Activated T-cell treated with anti-CD3 and anti-CD28 coated beads, Interleukin-2, amount 50 U/mL, for 1 hour (primary cell): ENCODE results near the gene ATG4D.

Experiments used
- DNase-seq: peaks from one replicate; pipeline ENCODE4 v3.0.0-alpha.2; 2020

Gene ATG4D

DNA sequence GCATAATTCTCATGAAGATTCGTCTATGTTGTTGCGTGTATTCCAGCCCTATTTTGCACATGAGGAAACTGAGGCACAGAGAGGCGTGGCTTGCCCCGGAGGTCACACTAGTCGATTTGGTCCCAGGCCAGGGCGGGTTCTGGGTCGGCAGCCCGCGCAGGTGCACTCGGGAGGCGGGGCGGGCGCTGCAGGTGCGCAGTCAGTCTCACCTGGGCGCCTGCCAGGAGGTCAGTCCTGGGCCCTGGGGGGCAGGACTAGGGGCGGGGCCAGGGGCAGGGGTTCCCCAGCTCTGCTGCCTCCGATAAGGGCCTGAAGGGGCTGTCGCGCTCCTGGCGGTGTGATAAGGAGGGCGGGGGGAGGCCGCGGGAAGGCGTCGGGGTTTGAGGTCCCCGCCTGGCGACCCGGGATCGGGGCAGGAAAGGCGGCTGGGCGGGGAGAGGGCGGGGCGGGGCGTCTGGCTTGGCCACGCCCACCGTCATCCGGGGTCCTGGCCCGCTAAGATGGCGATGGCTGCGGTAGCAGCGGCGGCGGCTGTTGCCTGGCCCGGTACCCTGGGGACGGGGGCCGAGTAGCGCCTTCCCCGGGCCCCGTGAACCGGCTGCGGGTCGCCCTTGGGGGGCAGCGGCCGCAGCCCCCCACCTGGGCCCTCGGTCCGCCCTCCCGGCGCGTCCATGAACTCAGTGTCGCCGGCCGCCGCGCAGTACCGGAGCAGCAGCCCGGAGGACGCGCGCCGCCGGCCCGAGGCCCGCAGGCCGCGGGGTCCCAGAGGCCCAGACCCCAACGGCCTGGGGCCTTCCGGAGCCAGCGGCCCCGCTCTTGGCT lies at the start of gene ATG4D:
Gene ATG4D, plus strand, starts transcription at position 485 of the 822 bp plus-strand sequence. Its CDS starts 187 bp downstream, at position 672.
- DNase-seq, result peak; percentile 85

DNA sequence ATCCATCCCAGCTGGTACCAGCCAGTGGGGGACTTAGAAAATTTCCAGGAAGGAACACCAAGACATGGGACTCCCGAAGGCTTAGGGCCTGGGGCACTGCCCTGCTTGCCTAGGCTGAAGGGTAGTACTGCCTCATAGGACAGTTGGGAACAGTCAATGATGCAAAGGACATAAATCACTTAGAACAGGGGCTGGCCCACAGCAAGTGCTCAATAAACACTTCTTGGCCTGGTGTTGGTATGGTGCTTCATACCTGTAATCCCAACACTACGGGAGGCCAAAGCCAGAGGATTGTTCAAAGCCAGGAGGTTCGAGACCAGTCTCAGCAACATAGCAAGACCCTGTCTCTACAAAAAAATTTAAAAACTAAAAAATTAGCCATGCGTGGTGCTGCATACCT lies 46.3 kb upstream of the ATG4D start:
- DNase-seq, result no peak

DNA sequence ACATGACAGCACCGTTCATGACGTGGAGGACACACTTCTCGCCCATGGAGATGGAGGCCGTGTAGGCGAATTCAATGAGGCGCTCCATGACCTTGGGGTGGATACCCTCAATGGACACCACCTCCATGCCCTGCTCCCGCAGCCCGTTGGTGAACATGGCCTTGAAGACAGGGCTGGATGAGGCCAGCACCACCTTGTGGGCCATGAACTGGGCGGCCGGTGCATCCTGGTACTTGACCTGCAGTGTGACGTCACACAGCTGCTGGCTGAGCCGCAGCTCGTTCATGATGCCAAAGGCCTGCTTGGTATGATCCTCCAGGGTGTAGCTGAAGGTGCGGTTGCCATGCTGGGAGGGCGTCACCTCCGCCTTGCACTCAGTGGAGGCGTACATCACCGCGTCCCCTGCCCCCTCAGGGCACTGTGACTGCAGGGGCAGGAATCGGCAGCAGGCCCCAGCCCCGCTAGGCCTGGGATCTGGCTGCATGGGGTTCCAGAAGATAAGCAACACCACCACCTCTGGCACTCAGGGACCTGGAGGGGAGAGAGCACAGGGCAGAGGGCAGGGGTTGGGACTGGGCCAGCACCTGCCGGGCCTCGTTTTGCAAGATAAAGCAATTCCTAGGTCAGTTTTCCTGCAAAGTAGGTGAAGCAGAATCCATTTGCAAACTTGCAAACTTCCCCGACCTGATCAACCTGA lies 44.0 kb upstream of the ATG4D start:
- DNase-seq, result no peak

DNA sequence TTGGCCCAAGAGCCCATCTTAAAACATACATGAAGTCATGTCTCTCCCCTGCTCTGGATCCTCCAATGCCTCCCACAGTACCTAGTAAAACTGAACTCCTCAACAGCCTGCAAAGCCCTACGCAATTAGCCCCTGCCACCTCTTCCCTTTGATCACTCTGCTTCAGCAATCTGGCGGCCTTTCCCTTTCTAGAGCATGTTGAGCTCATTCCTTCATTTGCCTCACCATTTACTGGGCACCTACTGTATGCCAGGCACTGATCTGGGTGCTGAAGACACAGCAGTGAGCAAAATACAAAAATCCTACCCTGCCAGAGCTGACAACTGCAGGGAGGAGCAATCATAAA lies 43.5 kb upstream of the ATG4D start:
- DNase-seq, result no peak

DNA sequence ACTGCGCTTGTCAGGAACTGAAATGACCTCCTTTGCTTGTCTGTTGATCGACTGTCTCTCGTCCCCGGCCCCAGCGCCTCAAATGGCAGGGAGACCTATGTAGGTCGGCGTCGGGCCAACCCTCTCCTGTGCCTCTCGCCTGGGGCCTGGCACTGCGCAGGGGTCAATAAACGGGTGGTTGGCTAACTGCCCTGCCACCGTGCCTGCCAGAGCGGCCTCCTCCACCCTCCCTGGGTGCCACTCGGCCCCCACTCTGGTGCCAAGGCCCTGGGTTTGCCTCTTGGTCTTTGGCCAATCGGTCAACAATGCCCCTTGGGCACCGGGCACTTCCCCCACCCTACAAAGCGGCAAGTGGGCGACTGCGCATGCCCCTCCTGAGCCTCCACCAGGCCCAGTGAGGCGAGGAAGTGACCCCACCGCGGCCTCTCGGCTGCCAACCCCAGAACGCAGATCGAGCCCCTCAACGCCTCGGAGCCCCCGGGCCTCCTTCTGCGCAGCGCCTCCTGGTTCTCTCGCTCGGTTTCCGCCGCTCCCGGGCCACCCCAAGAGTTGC lies 41.7 kb upstream of the ATG4D start:
- DNase-seq, result peak; percentile 38

DNA sequence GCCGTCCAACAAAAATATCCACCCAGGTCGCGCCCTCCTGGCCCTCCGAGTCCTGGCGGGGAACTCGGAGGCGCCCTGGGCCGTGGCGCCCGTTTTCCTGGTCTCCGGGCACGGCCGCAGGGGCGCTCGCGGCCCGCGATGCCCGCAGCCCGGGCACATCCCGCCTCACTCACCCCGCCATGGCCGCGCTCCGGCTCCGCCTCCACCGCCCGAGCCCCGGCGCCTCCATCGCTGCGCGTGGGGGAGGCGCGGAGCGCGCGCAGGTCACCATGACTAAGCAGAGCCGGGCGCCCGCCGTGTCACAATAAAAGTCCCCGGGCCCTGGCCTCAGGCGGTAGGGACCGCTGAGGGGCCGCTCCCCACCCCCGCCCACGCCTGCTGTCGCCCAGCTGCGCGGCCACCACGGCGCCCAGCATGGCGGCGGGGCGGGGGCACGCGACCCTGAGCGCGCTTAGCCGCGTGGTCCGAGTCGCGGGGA lies 41.1 kb upstream of the ATG4D start:
- peak; percentile 89 for DNase-seq

DNA sequence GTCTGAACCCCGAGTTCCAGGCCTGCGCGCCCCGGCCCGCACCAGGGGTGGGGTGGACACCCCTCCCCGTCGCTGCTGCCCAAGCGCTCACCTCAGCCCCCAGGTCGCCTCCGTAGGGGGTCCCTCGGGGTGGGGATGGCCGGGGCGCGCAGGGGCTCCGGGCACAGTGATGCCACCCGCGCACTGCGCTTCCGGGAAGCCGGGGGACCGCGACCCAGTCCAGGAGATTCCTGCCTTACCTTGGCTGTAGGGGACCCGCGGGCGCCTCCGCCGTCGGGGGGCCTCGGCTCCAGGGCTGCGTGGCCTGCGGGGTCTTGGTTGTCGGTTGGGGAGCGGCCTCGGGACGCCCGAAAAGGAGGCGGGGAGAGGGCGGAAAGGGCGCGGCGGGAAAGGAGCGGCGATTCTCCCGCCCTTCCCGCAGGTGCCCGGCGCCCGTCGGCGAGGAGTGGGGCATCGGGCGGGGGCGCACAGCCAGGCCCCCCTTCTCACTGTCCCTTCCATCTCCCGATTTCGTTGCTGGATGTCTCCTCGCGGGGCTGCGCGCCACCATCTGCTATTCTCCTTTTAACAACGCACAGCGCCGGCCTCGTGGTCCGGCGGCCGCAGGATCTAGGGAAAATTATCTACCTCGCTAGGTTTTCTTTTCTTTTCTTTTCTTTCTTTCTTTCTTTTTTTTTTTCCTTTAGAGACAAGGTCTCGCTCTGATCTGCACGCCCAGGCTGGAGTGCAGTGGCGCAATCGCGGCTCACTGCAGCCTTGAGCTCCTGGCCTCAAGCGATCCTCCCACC lies 40.5 kb upstream of the ATG4D start, which contains the start of gene KEAP1:
Gene KEAP1, minus strand, starts transcription at position 355 of the 788 bp plus-strand sequence. CDS start 3,323 bp downstream, outside the sequence.
- no peak for DNase-seq

DNA sequence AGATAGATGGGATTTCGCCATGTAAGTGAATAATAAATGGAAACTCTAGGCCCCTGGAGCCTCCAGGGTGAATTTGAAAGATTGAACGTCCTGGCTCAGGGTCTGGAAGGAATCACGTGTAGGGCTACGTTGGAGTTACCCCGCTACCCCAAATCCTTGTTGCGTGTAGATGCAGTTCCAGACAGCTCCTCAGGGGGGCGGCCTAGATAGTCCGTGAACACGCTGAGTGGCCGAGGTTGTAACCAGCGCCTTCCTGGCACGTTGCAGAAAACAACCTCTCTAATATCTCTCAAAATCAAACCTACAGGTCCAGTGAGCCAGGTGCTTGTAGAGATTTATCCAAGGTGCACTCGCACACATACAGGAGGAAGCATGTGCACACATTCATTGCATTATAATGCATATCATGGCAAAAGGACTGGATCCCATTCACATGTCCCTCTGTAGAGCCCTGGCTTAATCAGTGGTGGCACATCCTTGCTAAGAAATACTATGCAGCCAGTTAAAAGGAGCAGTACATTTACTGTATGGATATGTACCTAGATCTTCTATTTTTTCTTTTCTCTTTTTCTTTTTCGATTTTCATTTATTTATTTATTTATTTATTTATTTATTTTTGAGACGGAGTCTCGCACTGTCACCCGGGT lies 38.0 kb upstream of the ATG4D start:
- peak; percentile 83 for DNase-seq

DNA sequence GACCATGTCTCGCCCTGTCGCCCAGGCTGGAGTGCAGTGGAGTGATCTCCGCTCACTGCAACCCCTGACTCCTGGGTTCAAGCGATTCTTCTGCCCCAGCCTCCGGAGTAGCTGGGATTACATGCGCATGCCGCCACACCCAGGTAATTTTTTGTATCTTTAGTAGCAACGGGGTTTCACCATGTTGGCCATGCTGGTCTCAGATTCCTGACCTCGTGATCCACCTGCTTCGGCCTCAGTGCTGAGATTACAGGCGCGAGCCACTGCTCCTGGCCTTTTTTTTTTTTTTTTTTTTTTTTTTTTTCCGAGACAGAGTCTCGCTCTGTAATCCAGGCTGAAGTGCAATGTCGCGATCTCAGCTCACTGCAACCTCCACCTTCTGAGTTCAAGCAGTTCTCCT lies 35.7 kb upstream of the ATG4D start:
- DNase-seq, result no peak

DNA sequence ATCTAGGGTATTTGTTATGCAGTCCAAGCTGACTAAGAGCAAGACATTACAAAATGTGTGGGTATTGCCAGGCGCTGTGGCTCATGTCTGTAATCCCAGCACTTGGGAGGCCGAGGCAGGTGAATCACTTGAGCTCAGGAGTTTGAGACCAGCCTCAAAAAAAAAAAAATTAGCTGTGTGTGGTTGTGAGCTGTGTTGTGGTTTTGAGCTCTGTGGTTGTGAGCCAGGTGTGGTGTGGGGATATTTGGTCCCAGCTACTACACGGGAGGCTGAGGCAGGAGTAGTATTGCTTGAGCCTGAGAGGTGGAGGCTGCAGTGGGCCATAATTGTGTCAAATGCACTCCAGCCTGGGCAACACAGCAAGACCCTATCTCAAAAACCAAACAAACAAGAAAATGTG lies 35.0 kb upstream of the ATG4D start:
- DNase-seq, result no peak

DNA sequence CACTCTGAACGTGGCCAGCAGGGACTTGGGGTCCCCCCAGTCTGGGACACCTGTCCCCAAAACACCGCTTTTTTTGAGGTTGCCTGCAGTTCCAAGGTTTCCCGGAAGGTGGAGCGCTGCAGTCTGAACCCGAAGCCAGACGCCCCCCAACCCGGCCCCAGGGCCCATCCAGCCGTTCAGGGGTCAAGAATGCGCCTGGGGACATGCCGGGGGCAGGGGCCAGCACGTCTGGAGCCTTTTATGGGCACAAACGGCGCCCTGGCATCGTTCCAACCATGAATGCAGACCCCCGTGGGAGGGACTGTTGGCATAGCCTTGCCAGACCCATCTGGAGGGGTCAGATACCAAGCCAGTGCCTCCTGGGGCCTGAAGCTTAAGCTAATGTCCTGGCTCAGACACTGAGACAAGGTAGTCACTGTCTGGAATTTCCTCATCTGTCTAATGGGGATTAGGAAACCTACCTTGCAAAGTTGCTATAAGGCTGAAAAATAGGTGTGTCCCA lies 33.4 kb upstream of the ATG4D start:
- DNase-seq, result peak; percentile 76

DNA sequence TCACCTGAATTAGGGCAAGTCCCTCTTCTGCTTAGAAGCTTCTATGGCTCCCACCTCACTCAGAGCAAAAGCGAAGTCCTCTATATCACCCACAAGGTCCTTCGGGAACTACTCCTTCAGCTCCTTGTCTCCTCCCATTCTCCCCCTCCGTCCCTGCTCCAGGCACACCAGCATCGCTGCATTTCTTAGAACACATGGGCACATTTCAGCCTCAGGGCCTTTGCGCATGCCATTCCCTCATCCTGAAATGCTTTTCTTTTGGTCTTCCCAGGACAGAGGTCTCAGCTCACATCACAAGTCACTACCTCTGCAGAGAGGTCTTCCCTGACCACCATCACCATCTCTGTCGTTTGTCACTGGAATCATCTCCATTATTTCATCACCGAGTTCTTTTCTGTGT lies 30.5 kb upstream of the ATG4D start:
- DNase-seq, result no peak

DNA sequence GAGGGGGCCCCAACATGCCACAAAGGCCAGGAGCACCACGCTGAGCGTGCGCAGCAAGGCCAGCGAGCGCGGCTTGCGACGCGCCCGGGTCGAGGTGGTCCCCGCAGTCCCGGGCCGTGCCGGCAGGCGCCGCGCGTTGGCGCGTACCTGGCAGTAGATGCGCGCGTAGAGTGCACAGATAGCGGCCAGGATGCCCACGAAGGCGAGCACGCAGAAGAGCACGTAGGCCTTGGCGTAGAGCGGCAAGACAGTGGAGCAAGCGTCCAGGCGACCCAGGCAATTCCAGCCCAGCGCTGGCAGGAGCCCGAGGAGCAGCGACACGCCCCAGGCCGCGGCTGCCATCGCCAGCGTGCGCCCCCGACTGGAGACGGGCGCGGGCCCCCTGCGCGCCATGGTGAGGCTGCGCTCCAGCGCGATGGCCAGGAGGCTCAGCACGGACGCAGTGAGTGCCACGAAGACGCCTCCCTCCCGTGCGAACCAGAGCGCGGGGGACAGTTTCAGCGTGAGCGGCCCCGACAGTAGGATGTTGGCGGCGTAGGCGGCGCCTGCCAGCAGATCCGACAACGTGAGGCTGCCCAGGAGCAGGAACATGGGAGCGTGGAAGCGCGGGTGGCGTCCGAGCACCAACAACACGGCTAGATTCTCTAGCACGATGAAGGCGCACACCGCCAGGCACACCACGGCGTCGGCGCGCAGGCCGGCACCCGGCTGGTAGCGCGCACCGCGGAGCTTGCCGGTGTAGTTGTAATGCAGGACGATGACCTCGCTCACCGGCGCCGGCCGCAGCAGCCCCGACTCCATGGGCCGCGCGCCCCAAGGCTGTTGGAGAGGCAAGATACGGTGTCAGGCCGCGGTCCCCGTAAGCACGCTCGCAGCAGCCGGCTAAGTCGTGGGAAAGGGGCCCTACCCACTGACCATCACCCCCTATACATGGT lies 29.2 kb upstream of the ATG4D start:
- peak; percentile 59 for DNase-seq

DNA sequence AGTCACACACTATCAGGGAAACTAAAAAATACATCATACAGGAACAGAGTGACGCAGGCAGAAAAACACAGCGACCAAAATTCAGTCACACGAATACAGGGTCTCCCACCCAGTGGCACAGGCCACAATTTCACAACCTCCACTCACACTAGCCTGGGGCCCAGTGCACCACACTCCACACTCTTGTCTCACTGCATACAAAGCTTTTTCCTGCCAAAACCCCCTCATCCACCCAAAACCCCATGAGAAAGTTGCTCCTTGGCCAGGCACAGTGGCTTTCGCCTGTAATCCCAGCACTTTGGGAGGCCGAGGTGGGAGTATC lies 27.7 kb upstream of the ATG4D start:
- no peak for DNase-seq

DNA sequence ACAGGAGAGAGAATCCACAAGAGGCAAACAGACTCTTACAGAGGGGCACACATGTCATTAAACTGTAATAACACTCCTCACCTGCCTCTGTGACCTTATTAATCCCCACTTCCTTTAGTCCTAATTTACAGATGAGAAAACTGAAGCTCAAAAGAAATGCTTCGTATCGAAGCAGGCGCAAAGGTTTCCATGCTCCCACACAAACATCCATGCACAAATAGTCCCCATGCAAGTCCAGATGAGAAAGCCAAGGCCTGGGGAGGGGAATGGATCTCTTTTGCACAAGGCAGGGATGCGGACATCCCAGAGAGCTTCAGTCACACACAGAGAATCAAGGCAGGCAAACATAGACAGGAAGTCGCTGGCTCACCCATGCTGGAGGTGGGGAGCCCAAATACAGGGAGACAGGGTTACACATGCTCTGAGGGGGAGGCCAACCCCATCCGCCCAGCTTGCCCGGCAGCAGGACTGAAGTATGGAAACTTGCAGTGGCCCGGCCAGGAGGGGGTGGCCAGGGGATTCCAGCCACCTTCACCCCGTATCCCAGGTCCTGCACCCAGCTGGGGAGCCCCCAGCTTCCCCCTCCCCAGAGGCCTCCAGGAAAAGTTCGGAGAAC lies 26.9 kb upstream of the ATG4D start:
- DNase-seq, result no peak

DNA sequence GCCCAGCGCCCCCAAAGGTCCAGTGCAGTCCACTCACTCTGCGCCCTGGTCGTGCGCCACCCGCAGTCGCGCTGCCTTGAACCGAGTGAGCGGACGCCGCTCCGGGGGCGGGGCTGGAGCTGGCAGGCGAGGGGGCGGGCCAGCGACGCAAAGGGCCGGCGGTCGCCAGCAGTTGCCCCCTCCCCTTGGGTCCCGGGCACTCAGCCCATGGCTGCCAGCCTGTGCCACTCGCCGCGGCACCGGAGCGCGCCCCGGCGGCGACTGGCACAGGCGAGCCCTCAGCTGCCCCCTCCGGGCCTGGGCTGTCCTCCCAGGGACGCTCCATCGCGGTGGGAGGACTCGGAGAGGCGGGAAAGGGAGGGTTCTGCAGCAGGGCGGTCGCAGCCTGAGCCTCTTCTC lies 26.3 kb upstream of the ATG4D start, which contains the start of gene S1PR5:
Gene S1PR5, minus strand, starts transcription at position 87 of the 399 bp plus-strand sequence. CDS start 2,436 bp downstream, outside the sequence.
- peak; percentile 29 for DNase-seq

DNA sequence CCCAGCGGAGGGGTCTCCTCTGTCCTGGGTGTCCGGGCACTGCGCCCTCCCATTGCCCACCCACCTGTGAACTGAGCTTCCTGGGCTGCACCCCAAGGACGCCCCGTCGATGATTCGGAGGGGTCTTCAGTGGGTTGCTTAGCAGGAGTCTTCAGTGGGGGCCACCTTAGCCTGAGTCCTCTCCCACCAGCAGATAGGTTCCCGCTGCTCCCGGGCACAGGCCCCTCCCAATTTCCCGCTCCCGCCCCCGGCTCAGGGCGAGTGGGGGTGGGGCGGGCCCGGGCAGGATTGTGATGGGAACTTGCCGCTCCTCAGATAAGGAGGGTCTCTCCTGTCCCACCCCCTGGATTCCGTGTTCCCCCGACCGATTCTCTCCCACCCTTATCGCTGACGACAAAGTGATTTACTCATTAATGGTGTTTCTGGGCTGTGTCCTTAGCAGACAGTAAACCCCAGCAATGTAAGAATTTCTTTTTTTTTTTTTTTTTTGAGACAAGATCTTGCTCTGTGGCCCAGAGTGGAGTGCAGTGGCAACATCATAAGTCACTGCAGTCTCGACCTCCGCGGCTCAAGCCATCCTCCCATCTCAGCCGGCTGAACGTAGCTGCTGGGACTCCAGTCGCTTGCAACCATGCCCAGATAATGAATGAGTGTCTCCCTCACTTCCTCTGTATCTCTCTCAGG lies 25.8 kb upstream of the ATG4D start:
- peak; percentile 35 for DNase-seq

DNA sequence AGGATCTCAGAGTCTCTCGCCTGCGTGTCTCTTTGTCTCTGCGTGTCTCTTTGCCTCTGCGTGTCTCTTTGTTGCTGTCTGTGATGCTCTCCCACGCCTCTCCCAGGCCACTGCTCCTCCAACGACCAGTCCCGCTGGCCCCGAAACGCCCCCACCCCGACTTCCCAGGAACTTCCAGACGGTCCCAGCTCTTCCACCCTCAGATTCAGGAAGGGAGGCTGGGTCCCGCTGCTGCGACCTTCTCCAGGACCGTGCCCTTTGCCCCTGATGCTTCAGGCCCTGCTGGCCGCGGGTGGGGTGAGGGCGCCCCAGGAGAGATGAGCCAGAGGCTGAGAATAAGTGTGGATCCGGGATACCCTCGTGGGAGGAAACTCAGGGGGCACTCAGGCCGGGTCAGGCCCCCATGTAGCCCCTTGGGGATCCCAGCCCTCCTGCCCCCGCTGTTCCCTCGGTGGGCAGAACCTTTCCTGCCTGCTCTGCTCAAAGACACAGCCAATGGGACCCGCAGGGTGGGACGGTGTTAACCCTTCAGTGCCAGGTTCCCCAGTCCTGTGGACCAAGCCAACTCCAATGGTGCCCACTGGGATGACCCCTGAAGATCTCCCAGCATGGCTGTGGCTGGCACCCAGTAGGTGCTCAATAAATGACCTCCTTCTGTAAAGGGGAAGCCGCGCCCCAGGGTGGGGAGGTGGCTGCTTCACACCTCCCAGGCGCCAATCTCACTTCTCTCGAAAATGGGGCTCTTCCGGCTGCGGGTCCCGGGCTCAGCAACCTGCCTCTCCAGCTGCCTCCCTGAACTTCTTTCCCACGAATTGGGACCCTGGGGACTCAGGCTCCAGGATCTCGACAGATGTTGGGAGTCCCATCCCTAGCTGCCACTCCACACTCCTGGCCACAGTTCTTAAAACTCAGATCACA lies 25.0 kb upstream of the ATG4D start:
- no peak for DNase-seq

DNA sequence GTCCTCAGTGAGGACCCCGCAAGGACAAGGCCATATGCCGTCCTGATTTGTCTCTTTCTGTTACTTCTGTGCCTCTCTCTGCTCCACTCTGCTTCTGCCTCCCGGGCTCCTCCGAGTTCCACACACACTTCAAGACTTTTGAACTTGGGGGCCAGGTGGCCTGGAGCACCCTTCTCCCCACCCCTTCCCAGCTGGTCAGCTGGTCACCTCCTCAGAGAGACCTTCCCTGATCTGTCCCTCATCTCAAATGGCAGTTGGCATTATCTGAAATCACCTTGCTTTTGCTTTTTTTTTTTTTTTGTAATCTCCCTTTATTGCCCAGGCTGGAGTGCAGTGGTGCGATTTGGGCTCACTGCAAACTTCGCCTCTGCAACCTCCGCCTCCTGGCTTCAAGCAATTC lies 24.3 kb upstream of the ATG4D start:
- no peak for DNase-seq
